Fibroblast of the aortic adventitia (primary cell): ENCODE data around the gene TIPRL. TPM values are rescaled to one million over a fixed set of nuclear protein-coding genes. Genes with fewer than 3 reads are reported as not detected.

Experiments
- DNase-seq: peaks from one replicate; pipeline ENCODE4 v3.0.0-alpha.2; 2010; ENCODE audit warnings: low read depth
- H3K4me3 ChIP-seq: 2 replicates; pipeline ENCODE4 v1.5.1; 2011; ENCODE audit warnings: low read depth, mild to moderate bottlenecking, control low read depth, low read length, moderate library complexity
- CTCF ChIP-seq: IDR thresholded peaks from 2 replicates; pipeline ENCODE4 v1.5.1; 2011; ENCODE audit warnings: mild to moderate bottlenecking, low read length, control low read depth, inconsistent platforms; ENCODE audit not compliant: insufficient read depth
- total RNA-seq: library from RNA; depleted of rRNA; stranded (reverse); fragments of >200 nt; gene quantifications from 2 replicates; pipeline ENCODE4 v1.2.3, GENCODE V29; 2012; ENCODE audit warnings: low replicate concordance

The TIPRL gene
- 30.7 and 41.7 TPM in 2 replicates for total RNA-seq

- DNase-seq: peak; percentile 99
- peak within 1 kb of the TSS; percentile 99 for H3K4me3 ChIP-seq
- peak; percentile 74 for TF ChIP-seq CTCF
Observed at GRCh38 chr1:168178638-168179437, at the start of gene TIPRL. Gene TIPRL (plus strand): TSS chr1:168178962. CDS start chr1:168179078, 116 bp downstream.

GRCh38 chr1:168129933-168130332 is 48.8 kb upstream of the TIPRL start:
- DNase-seq: no peak
- TF ChIP-seq CTCF: no peak
- H3K4me3 ChIP-seq: no peak overlapping the region

GRCh38 chr1:168134132-168134531 is 44.6 kb upstream of the TIPRL start:
- TF ChIP-seq CTCF: no peak

GRCh38 chr1:168134642-168135041 is 44.1 kb upstream of the TIPRL start:
- no peak overlapping the region for H3K4me3 ChIP-seq
- DNase-seq: no peak
- TF ChIP-seq CTCF: no peak

More at GRCh38 chr1:168134132-168134531, 44.6 kb upstream of the TIPRL start:
- no peak for DNase-seq
- H3K4me3 ChIP-seq: no peak overlapping the region

- no peak for TF ChIP-seq CTCF
- DNase-seq: no peak
Observed at GRCh38 chr1:168135116-168135920, 43.4 kb upstream of the TIPRL start.

GRCh38 chr1:168135921-168136708 is 42.6 kb upstream of the TIPRL start:
- peak overlapping the region; percentile 80 for H3K4me3 ChIP-seq
- peak; percentile 43 for DNase-seq
- no peak for TF ChIP-seq CTCF

More at GRCh38 chr1:168135116-168135920, 43.4 kb upstream of the TIPRL start:
- peak overlapping the region; percentile 80 for H3K4me3 ChIP-seq
